Mesothelial cell of epicardium (in vitro differentiated cells): ENCODE data around the gene MAOA. TPM values are rescaled to one million over a fixed set of nuclear protein-coding genes. Genes with fewer than 3 reads are reported as not detected.

Source experiments
- DNase-seq, 2 experiments: peaks; one replicate each; pipeline ENCODE4 v3.0.0; 2021; ENCODE audit warnings: low spot score in 2 of 2; ENCODE audit not compliant: unreplicated experiment in 2 of 2
- H3K27ac Mint-ChIP-seq: 2 replicates; pipeline ENCODE4 v1.8.0; 2021; ENCODE audit warnings: mixed read lengths
- H3K27me3 Mint-ChIP-seq: 2 replicates; pipeline ENCODE4 v1.8.0; 2021; ENCODE audit warnings: low read depth, mixed read lengths
- H3K36me3 Mint-ChIP-seq: 2 replicates; pipeline ENCODE4 v1.8.0; 2021; ENCODE audit warnings: mixed read lengths
- H3K4me1 Mint-ChIP-seq: 2 replicates; pipeline ENCODE4 v1.8.0; 2021; ENCODE audit warnings: mixed read lengths
- H3K4me3 Mint-ChIP-seq: 2 replicates; pipeline ENCODE4 v1.8.0; 2021; ENCODE audit warnings: mild to moderate bottlenecking, moderate library complexity, mixed read lengths
- H3K9me3 Mint-ChIP-seq: 2 replicates; pipeline ENCODE4 v1.8.0; 2021; ENCODE audit warnings: mixed read lengths
- total RNA-seq: library from RNA; stranded (reverse); gene quantifications from 3 replicates; pipeline ENCODE4 v1.2.1, GENCODE V29; 2021
- TF ChIP-seq, protein P1 (sequence below): fragments of 200-600 bp; sonication (generic); IDR thresholded peaks from one replicate; pipeline ENCODE4 v1.5.0; 2021; ENCODE audit warnings: antibody characterized with exemption; ENCODE audit not compliant: unreplicated experiment

Gene MAOA
- total RNA-seq, 1 donor from 2014 or later, result 0.63 TPM

DNA sequence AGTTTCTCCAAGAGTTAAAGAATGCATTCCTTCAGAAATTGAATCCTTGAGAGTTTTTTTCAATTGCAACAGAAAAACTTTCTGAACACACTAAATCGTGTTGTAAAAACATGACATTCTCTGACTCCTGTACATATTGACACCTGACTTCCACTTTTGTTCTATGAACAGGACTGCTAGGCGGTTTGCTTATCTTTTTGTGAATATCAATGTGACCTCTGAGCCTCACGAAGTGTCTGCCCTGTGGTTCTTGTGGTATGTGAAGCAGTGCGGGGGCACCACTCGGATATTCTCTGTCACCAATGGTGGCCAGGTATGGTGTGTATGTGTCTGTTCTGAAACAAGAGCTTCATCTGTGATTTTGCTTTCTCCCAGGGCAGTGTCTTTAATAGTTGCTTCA lies 71.9 kb downstream of the MAOA start:
- TF ChIP-seq, protein P1, sequence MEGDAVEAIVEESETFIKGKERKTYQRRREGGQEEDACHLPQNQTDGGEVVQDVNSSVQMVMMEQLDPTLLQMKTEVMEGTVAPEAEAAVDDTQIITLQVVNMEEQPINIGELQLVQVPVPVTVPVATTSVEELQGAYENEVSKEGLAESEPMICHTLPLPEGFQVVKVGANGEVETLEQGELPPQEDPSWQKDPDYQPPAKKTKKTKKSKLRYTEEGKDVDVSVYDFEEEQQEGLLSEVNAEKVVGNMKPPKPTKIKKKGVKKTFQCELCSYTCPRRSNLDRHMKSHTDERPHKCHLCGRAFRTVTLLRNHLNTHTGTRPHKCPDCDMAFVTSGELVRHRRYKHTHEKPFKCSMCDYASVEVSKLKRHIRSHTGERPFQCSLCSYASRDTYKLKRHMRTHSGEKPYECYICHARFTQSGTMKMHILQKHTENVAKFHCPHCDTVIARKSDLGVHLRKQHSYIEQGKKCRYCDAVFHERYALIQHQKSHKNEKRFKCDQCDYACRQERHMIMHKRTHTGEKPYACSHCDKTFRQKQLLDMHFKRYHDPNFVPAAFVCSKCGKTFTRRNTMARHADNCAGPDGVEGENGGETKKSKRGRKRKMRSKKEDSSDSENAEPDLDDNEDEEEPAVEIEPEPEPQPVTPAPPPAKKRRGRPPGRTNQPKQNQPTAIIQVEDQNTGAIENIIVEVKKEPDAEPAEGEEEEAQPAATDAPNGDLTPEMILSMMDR, result no peak
- no peak for DNase-seq
- H3K27me3 Mint-ChIP-seq, result no peaks in the 10 kb centered on the region
- no peak overlapping the region for H3K4me3 Mint-ChIP-seq
- H3K36me3 Mint-ChIP-seq, result no peaks in the 10 kb centered on the region
- H3K27ac Mint-ChIP-seq, result no peak overlapping the region
- peaks cover 46% of the 10 kb centered on the region for H3K9me3 Mint-ChIP-seq
- H3K4me1 Mint-ChIP-seq, result peaks cover 6% of the 10 kb centered on the region

DNA sequence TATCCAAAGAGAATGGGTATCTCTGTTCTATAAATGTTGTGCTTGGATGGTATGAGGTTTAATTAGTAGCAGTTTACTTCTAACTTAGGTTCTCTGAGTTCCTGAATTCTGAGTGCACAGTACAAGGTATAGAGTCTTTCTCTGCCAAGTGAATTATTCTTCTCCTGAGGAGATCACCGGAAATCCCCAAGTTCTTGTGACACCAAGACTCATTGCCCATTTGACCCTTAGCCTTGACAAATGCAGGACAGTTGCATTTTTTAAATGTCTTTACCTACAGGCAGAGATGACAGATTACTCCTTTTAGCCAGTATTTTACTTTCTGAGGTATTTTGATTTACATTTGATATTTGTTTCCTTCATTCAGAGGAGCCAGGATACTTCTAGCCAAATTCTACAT lies 72.9 kb downstream of the MAOA start:
- no peak for DNase-seq
- no peaks in the 10 kb centered on the region for H3K36me3 Mint-ChIP-seq
- no peaks in the 10 kb centered on the region for H3K27me3 Mint-ChIP-seq
- peaks cover 6% of the 10 kb centered on the region for H3K4me1 Mint-ChIP-seq
- peaks cover 37% of the 10 kb centered on the region for H3K9me3 Mint-ChIP-seq
- no peak overlapping the region for H3K4me3 Mint-ChIP-seq
- TF ChIP-seq, protein P1, result no peak
- H3K27ac Mint-ChIP-seq, result no peak overlapping the region

DNA sequence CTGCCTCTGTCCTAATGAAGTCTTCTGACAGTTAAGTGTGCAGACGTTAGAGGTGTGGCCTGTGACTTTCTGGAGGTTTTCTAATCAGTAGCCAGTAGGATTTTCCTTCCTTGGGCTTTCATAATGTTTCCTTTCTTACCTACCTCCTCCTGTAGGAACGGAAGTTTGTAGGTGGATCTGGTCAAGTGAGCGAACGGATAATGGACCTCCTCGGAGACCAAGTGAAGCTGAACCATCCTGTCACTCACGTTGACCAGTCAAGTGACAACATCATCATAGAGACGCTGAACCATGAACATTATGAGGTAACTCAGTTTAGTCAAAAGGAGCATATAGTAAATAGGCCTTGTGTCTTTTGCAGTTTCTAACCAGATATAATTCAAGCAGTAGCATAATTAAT lies 75.0 kb downstream of the MAOA start:
- Mint-ChIP-seq H3K4me1 (peaks cover 9% of the 10 kb centered on the region), H3K27ac (no peak overlapping the region), H3K4me3 (no peak overlapping the region), H3K27me3 (no peaks in the 10 kb centered on the region), H3K9me3 (peaks cover 22% of the 10 kb centered on the region), H3K36me3 (no peaks in the 10 kb centered on the region)
- TF ChIP-seq, protein P1, result no peak
- DNase-seq, result no peak

DNA sequence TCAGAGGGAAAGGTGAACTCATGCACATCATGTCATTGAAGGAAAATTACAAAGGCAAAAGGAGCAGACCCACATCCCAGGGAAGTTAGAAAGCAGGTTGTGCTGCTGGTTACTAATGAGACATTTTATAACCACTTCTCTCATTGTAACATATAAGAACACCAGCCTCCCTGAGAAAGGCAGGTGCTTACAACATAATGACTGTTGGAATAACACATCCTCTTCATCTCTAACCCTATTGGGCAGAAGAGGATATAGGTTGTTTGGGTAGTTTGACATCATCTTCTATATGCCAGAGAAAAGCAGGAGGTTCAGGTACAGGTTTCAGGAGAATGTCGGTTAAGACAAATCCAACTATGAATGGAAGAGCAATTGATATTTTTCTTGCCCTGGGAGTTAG lies 77.6 kb downstream of the MAOA start:
- no peak overlapping the region for H3K27ac Mint-ChIP-seq
- TF ChIP-seq, protein P1, result no peak
- H3K36me3 Mint-ChIP-seq, result no peaks in the 10 kb centered on the region
- H3K4me1 Mint-ChIP-seq, result peaks cover 8% of the 10 kb centered on the region
- no peak for DNase-seq
- H3K9me3 Mint-ChIP-seq, result peaks cover 27% of the 10 kb centered on the region
- no peak overlapping the region for H3K4me3 Mint-ChIP-seq
- H3K27me3 Mint-ChIP-seq, result no peaks in the 10 kb centered on the region

DNA sequence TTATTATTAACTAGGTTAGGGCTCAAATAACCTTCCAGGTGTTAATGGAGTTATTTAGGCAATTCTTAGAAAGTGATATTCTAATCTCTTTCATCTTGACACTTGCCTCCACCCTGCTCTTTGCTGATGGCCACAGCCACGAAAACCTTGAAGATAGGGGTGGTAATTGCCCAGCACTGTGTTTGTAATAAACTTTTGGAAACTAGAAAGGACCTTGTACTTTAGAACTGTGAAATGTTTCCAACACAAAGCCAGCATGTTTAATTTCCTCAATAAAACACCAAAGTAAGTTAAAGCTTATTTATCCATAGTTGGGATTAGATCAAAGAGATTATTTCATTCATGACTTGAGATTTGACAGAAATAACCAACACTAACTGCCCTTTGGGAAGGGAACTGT lies 78.3 kb downstream of the MAOA start:
- no peaks in the 10 kb centered on the region for H3K36me3 Mint-ChIP-seq
- no peak for DNase-seq
- H3K4me3 Mint-ChIP-seq, result no peak overlapping the region
- peaks cover 8% of the 10 kb centered on the region for H3K4me1 Mint-ChIP-seq
- TF ChIP-seq, protein P1, result no peak
- no peaks in the 10 kb centered on the region for H3K27me3 Mint-ChIP-seq
- H3K27ac Mint-ChIP-seq, result no peak overlapping the region
- H3K9me3 Mint-ChIP-seq, result peaks cover 27% of the 10 kb centered on the region

DNA sequence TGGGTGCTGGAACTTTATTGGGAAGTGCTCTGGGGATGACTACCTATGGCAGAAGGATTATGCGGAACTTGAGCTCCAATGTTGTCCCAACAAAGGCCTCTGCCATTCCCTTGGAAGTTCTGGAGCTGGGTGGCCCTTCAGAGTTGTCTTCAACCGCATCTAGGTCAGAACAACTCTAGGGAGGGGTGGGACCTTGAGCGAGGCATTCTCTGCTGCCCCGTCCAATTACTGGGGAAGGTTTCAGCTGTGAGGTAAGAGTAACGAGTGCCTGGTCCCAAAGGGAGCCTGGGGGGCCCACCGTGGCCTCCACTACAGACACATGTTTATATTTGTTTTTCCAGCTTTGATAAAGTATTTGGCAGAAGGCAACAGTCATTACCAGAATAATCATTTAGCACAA lies 79.4 kb downstream of the MAOA start:
- no peak overlapping the region for H3K27ac Mint-ChIP-seq
- TF ChIP-seq, protein P1, result no peak

More for the DNA sequence above, 79.4 kb downstream of the MAOA start:
- Mint-ChIP-seq H3K4me3 (no peak overlapping the region), H3K36me3 (no peaks in the 10 kb centered on the region), H3K4me1 (peaks cover 8% of the 10 kb centered on the region), H3K27me3 (no peaks in the 10 kb centered on the region), H3K9me3 (peaks cover 27% of the 10 kb centered on the region)
- DNase-seq, result no peak
